Measurements from ENCODE around the gene PEA15. TPM values are rescaled to one million over a fixed set of nuclear protein-coding genes. Genes with fewer than 3 reads are reported as not detected.

The PEA15 gene
- total and polyA plus RNA-seq, 7 donors, result 51.2 to 232 (median 95.9) TPM

DNA sequence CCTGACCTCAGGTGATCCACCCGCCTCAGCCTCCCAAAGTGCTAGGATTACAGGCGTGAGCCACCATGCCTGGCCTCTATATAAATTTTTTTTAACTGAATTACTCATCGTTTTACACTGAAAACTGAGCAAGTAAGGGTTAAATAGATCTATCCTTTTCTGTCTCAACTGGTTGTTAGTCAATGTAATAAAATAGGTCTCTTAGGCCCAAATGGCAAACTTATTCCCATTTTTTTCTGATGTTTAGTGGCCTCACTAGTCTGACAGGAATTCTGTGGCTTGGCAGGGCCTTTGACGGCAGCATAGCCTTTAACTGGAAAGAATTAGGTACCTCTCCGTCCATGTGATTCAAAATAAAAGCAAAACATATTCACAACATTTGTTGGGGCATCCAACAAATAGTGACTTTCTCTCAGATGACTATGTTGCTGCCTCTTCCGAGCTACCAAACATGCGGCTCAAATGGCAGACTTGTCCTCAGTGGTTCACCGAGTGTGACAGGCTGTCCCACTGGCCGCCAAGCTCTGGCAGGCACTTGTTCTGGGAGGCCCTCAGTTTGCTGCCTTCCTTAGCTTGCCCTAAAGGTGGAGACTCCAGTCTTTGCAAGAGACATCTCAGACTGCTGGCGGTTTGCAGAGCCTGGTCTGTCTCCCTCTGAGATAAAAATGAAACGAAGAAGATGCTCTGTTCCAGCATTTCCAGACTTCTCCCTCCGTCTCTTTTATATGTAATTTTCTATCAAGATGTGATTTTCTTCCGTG, 36.4 kb upstream of the PEA15 start:
- TF ChIP-seq, protein P1, sequence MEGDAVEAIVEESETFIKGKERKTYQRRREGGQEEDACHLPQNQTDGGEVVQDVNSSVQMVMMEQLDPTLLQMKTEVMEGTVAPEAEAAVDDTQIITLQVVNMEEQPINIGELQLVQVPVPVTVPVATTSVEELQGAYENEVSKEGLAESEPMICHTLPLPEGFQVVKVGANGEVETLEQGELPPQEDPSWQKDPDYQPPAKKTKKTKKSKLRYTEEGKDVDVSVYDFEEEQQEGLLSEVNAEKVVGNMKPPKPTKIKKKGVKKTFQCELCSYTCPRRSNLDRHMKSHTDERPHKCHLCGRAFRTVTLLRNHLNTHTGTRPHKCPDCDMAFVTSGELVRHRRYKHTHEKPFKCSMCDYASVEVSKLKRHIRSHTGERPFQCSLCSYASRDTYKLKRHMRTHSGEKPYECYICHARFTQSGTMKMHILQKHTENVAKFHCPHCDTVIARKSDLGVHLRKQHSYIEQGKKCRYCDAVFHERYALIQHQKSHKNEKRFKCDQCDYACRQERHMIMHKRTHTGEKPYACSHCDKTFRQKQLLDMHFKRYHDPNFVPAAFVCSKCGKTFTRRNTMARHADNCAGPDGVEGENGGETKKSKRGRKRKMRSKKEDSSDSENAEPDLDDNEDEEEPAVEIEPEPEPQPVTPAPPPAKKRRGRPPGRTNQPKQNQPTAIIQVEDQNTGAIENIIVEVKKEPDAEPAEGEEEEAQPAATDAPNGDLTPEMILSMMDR (IDR thresholded peaks at IDR 0.05), result peak; percentile 15
- Histone ChIP-seq H3K27me3 (ENCODE audit: insufficient read depth in 3 of 3, low read length in 2 of 3) (no peaks in the 10 kb centered on the region), H3K4me1 (no peaks in the 10 kb centered on the region), H3K9me3 (no peaks in the 10 kb centered on the region), H3K36me3 (ENCODE audit: insufficient read depth in 1 of 2, low read depth in 1 of 2) (no peaks in the 10 kb centered on the region), H3K27ac (peak overlapping the region; percentile 71), H3K4me3 (no peak overlapping the region)
- ATAC-seq (peak; percentile 77 to 94 (median 90)), DNase-seq (peak; percentile 17 to 67)
- WGBS, 3 donors, result 47 to 83% (median 63%) methylated on average over 13 of the region's 13 CpGs
- intact Hi-C loops (cut with DNase I), result no loop called here

DNA sequence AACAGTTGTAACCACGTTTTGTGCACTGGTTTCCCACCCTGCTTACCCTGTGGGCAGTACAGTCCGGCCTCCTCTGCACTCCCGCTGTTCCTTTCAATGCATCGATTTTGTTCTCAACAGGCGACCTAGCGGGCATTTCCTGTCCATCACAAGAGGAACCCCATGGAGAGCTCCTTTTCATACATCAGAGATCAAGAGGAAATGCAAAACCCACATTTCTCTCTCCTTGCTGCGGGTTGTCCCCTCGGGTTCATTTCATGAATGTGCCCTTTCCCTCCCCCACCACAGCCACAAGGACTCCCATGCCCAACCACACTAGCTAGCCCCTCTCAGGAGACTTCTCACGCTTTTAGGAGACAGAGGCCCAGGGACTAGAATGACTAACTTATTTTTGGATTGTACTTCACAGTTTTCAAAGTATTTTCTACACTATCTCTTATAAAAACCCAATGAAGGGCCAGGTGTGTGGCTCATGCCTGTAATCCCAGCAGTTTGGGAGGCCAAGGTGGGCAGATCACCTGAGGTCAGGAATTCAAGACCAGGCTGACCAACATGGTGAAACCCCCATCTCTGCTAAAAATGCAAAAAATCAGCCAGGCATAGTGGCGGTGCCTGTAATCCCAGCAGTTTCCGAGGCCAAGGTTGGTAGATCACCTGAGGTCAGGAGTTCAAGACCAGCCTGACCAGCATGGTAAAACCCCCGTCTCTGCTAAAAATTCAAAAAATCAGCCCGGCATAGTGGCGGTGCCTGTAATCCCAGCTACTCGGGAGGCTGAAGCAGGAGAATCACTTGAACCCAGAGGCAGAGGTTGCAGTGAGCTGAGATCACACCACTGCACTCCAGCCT, 35.4 kb upstream of the PEA15 start:
- Histone ChIP-seq H3K27me3 (ENCODE audit: insufficient read depth in 3 of 3, low read length in 2 of 3) (no peaks in the 10 kb centered on the region), H3K36me3 (ENCODE audit: insufficient read depth in 1 of 2, low read depth in 1 of 2) (no peaks in the 10 kb centered on the region), H3K9me3 (no peaks in the 10 kb centered on the region), H3K27ac (no peak overlapping the region), H3K4me3 (no peak overlapping the region), H3K4me1 (no peaks in the 10 kb centered on the region)
- DNase-seq (no peak), ATAC-seq (no peak)
- TF ChIP-seq, protein P1 (IDR thresholded peaks at IDR 0.05), result no peak
- intact Hi-C loops (cut with DNase I), result loop anchor here in 1 of 2 donors (5.0 kb wide), 1 partner anchor 57 kb away; no protein-coding TSS in a partner anchor
- WGBS, 3 donors, result 66 to 71% (median 67%) methylated on average over 15 of the region's 15 CpGs

DNA sequence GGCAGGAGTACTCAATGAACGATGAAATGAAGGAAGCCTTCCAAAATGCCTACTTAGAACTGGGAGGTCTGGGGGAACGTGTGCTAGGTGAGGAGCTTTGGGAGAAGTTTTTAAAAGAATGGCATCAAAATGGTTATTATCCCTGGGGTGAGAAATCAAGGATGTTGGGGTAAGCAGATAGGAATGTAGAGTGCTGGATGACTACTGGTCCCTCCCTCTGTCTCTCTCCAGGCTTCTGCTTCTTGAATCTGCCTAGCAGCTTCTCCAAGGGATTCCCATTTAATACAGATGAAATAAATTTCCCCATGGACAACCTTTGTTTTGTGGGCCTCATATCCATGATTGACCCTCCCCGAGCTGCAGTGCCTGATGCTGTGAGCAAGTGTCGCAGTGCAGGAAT, 33.8 kb upstream of the PEA15 start:
- Histone ChIP-seq H3K9me3 (no peaks in the 10 kb centered on the region), H3K4me1 (no peaks in the 10 kb centered on the region), H3K27ac (no peak overlapping the region), H3K27me3 (ENCODE audit: insufficient read depth in 3 of 3, low read length in 2 of 3) (no peaks in the 10 kb centered on the region), H3K4me3 (no peak overlapping the region), H3K36me3 (ENCODE audit: insufficient read depth in 1 of 2, low read depth in 1 of 2) (no peaks in the 10 kb centered on the region)
- no peak for DNase-seq
- TF ChIP-seq, protein P1 (IDR thresholded peaks at IDR 0.05), result no peak
- ATAC-seq, result no peak
- 85 to 88% (median 88%) methylated on average over 4 of the region's 4 CpGs for WGBS, 3 donors
- intact Hi-C loops (cut with DNase I), result loop anchor here in 1 of 2 donors (5.0 kb wide), 1 partner anchor 59 kb away; no protein-coding TSS in a partner anchor

DNA sequence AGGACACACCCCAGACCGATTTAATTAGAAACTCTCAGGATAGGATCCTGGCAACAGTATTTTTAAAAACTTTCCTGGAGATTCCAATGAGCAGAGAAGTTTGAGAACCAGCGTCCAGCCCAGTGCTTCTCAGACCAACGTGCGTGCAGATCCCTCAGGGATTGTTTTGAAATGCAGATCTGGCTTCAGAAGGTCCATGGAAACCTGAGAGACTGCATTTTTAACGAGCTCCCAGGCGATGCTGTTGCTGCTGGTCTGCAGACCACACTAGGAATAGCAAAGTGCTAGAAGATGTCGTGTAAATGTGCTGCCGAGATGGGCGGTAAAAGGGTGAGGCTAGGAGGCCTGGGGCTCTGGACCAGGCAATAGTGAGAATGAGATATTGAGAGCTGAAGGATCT, 33.2 kb upstream of the PEA15 start:
- intact Hi-C loops (cut with DNase I), result loop anchor here in 1 of 2 donors (5.0 kb wide), 1 partner anchor 60 kb away; no protein-coding TSS in a partner anchor
- ATAC-seq (no peak), DNase-seq (no peak)
- WGBS, 3 donors, result 57 to 65% (median 60%) methylated on average over 9 of the region's 9 CpGs
- Histone ChIP-seq H3K4me3 (no peak overlapping the region), H3K27me3 (ENCODE audit: insufficient read depth in 3 of 3, low read length in 2 of 3) (no peaks in the 10 kb centered on the region), H3K36me3 (ENCODE audit: insufficient read depth in 1 of 2, low read depth in 1 of 2) (no peaks in the 10 kb centered on the region), H3K4me1 (no peaks in the 10 kb centered on the region), H3K27ac (no peak overlapping the region), H3K9me3 (no peaks in the 10 kb centered on the region)
- TF ChIP-seq, protein P1 (IDR thresholded peaks at IDR 0.05), result no peak
